GM12878 (cell line): ENCODE data around the gene FCRLB. TPM values are rescaled to one million over a fixed set of nuclear protein-coding genes. Genes with fewer than 3 reads are reported as not detected.
"Not testable (repeated sequence)": the region's sequence is repeated elsewhere in the genome, so short reads cannot be mapped to it uniquely, and the experiment has no call there.

Source experiments
- ATAC-seq: fragments of 200-7000 bp; cut with Tn5 transposase; 3 replicates; pipeline ENCODE4 v1.9.1; 2020; ENCODE audit warnings: mild to moderate bottlenecking, moderate library complexity
- BruUV-seq: library from RNA; stranded (reverse); fragments of 400-500 nt; replicated peaks from 2 replicates; lab custom pipeline; 2021; lab: Mats Ljungman, UMichigan
- CTCF ChIA-PET: fragments of 300-600 bp; sonication (Branson Sonifier 250); formaldehyde crosslinking; extraction: SDS; loops from one replicate; lab custom pipeline; 2021; ENCODE audit warnings: inconsistent platforms; lab: Yijun Ruan, JAX
- POLR2A ChIA-PET: fragments of 350-600 bp; formaldehyde crosslinking; extraction: SDS; loops from one replicate; lab custom pipeline; 2021; ENCODE audit warnings: inconsistent platforms; lab: Charles Lee
- RAD21 ChIA-PET: fragments of 300-600 bp; sonication (Branson Sonifier 250); formaldehyde crosslinking; loops from one replicate; lab custom pipeline; 2023; ENCODE audit warnings: antibody characterized with exemption; ENCODE audit not compliant: unreplicated experiment; lab: Charles Lee
- SMC1A ChIA-PET: fragments of 300-600 bp; sonication (Branson Sonifier 250); formaldehyde crosslinking; loops from one replicate; lab custom pipeline; 2023; ENCODE audit not compliant: unreplicated experiment, uncharacterized antibody; lab: Charles Lee
- DNase-seq: peaks from one replicate; pipeline ENCODE4 v3.0.0-alpha.2; 2011; ENCODE audit warnings: low read depth, low spot score
- FAIRE-seq: peaks from 3 replicates; lab custom pipeline; 2011; peaks lifted over from hg19 to GRCh38; lab: Jason Lieb, UNC
- H2AFZ ChIP-seq: 2 replicates; pipeline ENCODE4 v1.6.0; 2011; ENCODE audit warnings: low read depth, low read length, control low read depth; ENCODE audit not compliant: control insufficient read depth
- H3K27ac ChIP-seq: 2 replicates; pipeline ENCODE4 v1.5.1; 2011; ENCODE audit warnings: control low read depth; ENCODE audit not compliant: control insufficient read depth, insufficient read depth
- H3K27me3 ChIP-seq, 2 experiments: replicated peaks in 1 of 2; 2 replicates each; pipeline versions ENCODE4 v1.6.0 to v1.6.1; 2011; ENCODE audit warnings: low read length in 1 of 2; ENCODE audit not compliant: control insufficient read depth in 2 of 2, insufficient read depth in 2 of 2
- H3K36me3 ChIP-seq, 2 experiments: 2 replicates each; pipeline ENCODE4 v1.5.1; 2011; ENCODE audit warnings: low read length in 1 of 2; ENCODE audit not compliant: control insufficient read depth in 2 of 2, insufficient read depth in 2 of 2
- H3K4me1 ChIP-seq: 2 replicates; pipeline ENCODE4 v1.6.1; 2011; ENCODE audit warnings: mild to moderate bottlenecking, low read length, moderate library complexity, mixed read lengths; ENCODE audit not compliant: control insufficient read depth, insufficient read depth
- H3K4me2 ChIP-seq: 2 replicates; pipeline ENCODE4 v1.6.0; 2011; ENCODE audit warnings: control low read depth; ENCODE audit not compliant: control insufficient read depth, insufficient read depth
- H3K4me3 ChIP-seq: fragments of 200-600 bp; sonication (generic); 2 replicates; pipeline ENCODE4 v1.5.1; 2016
- H3K79me2 ChIP-seq: 2 replicates; pipeline ENCODE4 v1.6.0; 2011; ENCODE audit warnings: low read length; ENCODE audit not compliant: control insufficient read depth, insufficient read depth
- H3K9ac ChIP-seq: 2 replicates; pipeline ENCODE4 v1.8.0; 2011; ENCODE audit warnings: low read length, control low read depth, mixed read lengths; ENCODE audit not compliant: control insufficient read depth, insufficient read depth
- H3K9me3 ChIP-seq: replicated peaks from 3 replicates; pipeline ENCODE4 v1.5.1; 2011; ENCODE audit warnings: mild to moderate bottlenecking, low read length; ENCODE audit not compliant: control insufficient read depth, insufficient read depth
- H4K20me1 ChIP-seq: 2 replicates; pipeline ENCODE4 v1.6.0; 2011; ENCODE audit not compliant: control insufficient read depth, insufficient read depth
- KAT2A ChIP-seq: conservative IDR thresholded peaks from 2 replicates; pipeline ENCODE4 v1.6.1; 2011; ENCODE audit warnings: low read depth, low read length; ENCODE audit not compliant: control insufficient read depth
- KDM1A ChIP-seq: fragments of 200-600 bp; sonication (generic); IDR thresholded peaks from 2 replicates; pipeline ENCODE4 v1.6.1; 2016; ENCODE audit warnings: borderline replicate concordance
- MTA3 ChIP-seq: IDR thresholded peaks from 2 replicates; pipeline ENCODE4 v1.6.1; 2012; ENCODE audit warnings: low read length, inconsistent platforms, borderline replicate concordance
- MYC ChIP-seq: IDR thresholded peaks from 2 replicates; pipeline ENCODE4 v1.6.1; 2011; ENCODE audit warnings: mild to moderate bottlenecking, low read length, moderate library complexity, inconsistent platforms; ENCODE audit not compliant: insufficient read depth, insufficient replicate concordance, insufficient read length, severe bottlenecking
- NFYA ChIP-seq: IDR thresholded peaks from 2 replicates; pipeline ENCODE4 v1.6.1; 2011; ENCODE audit warnings: low read depth, mild to moderate bottlenecking, low read length, improper control_type of control experiment, borderline replicate concordance
- POLR2AphosphoS2 ChIP-seq: IDR thresholded peaks from 2 replicates; pipeline ENCODE4 v1.6.1; 2011; ENCODE audit warnings: low read depth, mild to moderate bottlenecking, low read length, improper control_type of control experiment, moderate library complexity
- RAD21 ChIP-seq: IDR thresholded peaks from 2 replicates; pipeline ENCODE4 v1.6.1; 2011; ENCODE audit warnings: mild to moderate bottlenecking, low read depth, low read length, moderate library complexity; ENCODE audit not compliant: insufficient read depth
- STAT1 ChIP-seq: fragments of 450-650 bp; conservative IDR thresholded peaks from 2 replicates; pipeline ENCODE4 v1.6.1; 2014; ENCODE audit warnings: antibody characterized with exemption, mild to moderate bottlenecking
- ZBTB33 ChIP-seq: fragments of 450-650 bp; IDR thresholded peaks from 2 replicates; pipeline ENCODE4 v1.6.1; 2017; ENCODE audit warnings: mild to moderate bottlenecking
- WGBS: methylation state at CpG from one replicate; pipeline ENCODE4 v1.1.6; 2016; ENCODE audit warnings: low lambda C conversion rate; ENCODE audit not compliant: insufficient replicate concordance, insufficient coverage; ENCODE audit errors: missing lambda C conversion rate; 5-methylcytosine and 5-hydroxymethylcytosine counted together
- in situ Hi-C: fragments of 300-500 bp; cut with MboI; formaldehyde crosslinking; loops from 9 replicates; pipeline ENCODE4 v1.14.3; 2018; ENCODE audit warnings: mixed read lengths
- intact Hi-C: fragments of 100-400 bp; cut with micrococcal nuclease; formaldehyde crosslinking; loops from one replicate; pipeline ENCODE4 v1.14.2; 2022; ENCODE audit not compliant: unreplicated experiment
- polyA plus RNA-seq, 11 experiments: library from polyadenylated mRNA; depleted of rRNA in 4 of 11; unstranded in 6 of 11; stranded (reverse) in 5 of 11; fragments of >200 nt; fragmentation: Nextera tagmentation in 4 of 11; fragmentation: Illumina TruSeq in 1 of 11; extraction: Ambion mirVana in 4 of 11; extraction: Trizol in 1 of 11; gene quantifications; 1 replicate in 1 of 11; 2 replicates in 10 of 11; pipeline versions ENCODE4 v1.2.1 to v1.2.3, GENCODE V29; 2011 to 2016; ENCODE audit warnings: inconsistent platforms in 2 of 11, missing spikeins in 2 of 11, low read depth in 1 of 11
- total RNA-seq, 4 experiments: library from RNA; depleted of rRNA in 3 of 4; stranded (reverse); fragments of >200 nt in 3 of 4; fragmentation: Illumina TruSeq in 1 of 4; extraction: Trizol in 1 of 4; gene quantifications; 2 replicates each; pipeline versions ENCODE4 v1.2.1 to v1.2.3, GENCODE V29; 2013 to 2021

FCRLB gene
- total and polyA plus RNA-seq, 10 of the 15 experiments (the other 5 are each of a cell fraction or from before 2014, with no cell fraction given) = 0.55 to 11.7 (median 5.6) TPM

GRCh38 chr1:161691846-161692245 lies 29.5 kb upstream of the FCRLB start (continued):
- no peak for TF ChIP-seq MYC
- TF ChIP-seq MTA3 = no peak
- no peak for TF ChIP-seq RAD21
- no peak for TF ChIP-seq STAT1
- no peak for TF ChIP-seq ZBTB33
- no peak for TF ChIP-seq POLR2AphosphoS2
- TF ChIP-seq KAT2A = no peak
- no peak for TF ChIP-seq KDM1A
- TF ChIP-seq NFYA = no peak

- H2AFZ ChIP-seq, H3K9me3 ChIP-seq, DNase-seq, POLR2A ChIA-PET, H3K4me3 ChIP-seq, H4K20me1 ChIP-seq, H3K27me3 ChIP-seq, H3K36me3 ChIP-seq, H3K4me1 ChIP-seq, H3K9ac ChIP-seq, H3K79me2 ChIP-seq, H3K27ac ChIP-seq, ATAC-seq, FAIRE-seq, in situ Hi-C loops, H3K4me2 ChIP-seq, intact Hi-C loops, BruUV-seq, RAD21 ChIA-PET: not testable (repeated sequence)
- WGBS = 80% methylated on average over 14 of the region's 14 CpGs
- CTCF ChIA-PET = interaction anchor here (5.4 kb wide), 1 partner anchor 46 kb away, joined by 21 read pairs; no protein-coding TSS in a partner anchor
- SMC1A ChIA-PET = interaction anchor here (1.7 kb wide), 1 partner anchor 10 kb away, joined by 4 read pairs; no protein-coding TSS in a partner anchor
These were observed 28.2 kb upstream of the FCRLB start for GRCh38 chr1:161693020-161693712.

GRCh38 chr1:161698302-161698701 lies 23.0 kb upstream of the FCRLB start:
- POLR2A ChIA-PET, SMC1A ChIA-PET, H3K9ac ChIP-seq, ATAC-seq, H3K9me3 ChIP-seq, H4K20me1 ChIP-seq, H3K27me3 ChIP-seq, H3K36me3 ChIP-seq, H3K4me3 ChIP-seq, H3K4me2 ChIP-seq, H3K4me1 ChIP-seq, BruUV-seq, H3K27ac ChIP-seq, RAD21 ChIA-PET, CTCF ChIA-PET, H3K79me2 ChIP-seq, H2AFZ ChIP-seq, DNase-seq, in situ Hi-C loops, FAIRE-seq, intact Hi-C loops: not testable (repeated sequence)
- WGBS = 67% methylated on average over 2 of the region's 2 CpGs
